Measurements from ENCODE around the gene SH3GLB1.

The SH3GLB1 gene

GRCh38 chr1:86774305-86775295 lies 70.2 kb downstream of the SH3GLB1 start:
- peak; percentile 70 for DNase-seq

- no peak for DNase-seq
These were observed 71.0 kb downstream of the SH3GLB1 start for GRCh38 chr1:86775395-86775794.

DNA sequence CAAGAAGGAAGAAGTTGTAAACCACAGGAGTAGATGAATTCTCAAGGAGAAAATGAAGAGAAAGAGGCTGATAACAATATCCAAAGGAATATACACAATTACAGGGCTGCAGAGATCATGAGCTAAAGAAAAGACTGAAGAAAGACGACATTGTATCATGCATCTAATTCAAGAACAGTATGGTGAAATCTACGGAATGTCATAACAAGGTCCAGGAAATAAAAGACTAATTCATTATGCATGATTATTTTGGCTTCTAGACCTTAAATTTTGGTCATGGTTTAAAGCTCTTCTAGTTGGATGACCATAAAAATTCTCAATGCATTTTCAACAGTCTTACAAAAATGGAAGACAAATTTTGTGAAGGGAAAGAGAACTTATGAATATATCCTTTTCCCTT lies 71.7 kb downstream of the SH3GLB1 start:
- DNase-seq: no peak

DNA sequence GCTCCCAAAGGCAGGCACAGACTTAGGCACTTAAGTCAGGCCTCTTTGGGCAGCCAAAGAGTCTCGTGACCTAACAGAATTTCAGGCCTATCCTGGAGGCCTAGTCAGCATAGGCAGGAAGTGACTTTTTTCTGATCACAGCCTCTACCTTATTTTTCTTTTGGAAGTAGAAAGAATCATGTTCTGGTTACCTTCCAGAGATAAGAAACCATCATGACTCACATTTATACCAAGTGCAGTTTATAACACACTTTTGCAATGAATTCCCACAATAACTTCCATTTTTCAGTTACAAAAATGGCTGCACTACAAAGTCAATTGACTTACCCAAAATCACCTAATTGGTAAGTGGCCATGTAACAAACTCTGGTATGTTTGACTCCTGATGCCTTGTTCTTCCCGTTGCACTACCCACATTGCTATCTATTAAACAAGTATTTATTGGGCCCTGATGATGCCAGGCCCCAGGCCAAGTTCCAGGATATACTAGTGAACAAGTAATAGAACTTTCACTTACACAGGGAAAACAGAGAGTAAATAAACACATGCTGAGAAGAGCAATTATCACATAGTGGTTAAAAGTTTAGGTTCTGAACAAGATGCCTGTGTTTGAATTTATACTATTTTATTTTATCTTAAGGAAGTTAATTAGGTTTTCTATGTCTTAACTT lies 74.3 kb downstream of the SH3GLB1 start:
- no peak for DNase-seq

DNA sequence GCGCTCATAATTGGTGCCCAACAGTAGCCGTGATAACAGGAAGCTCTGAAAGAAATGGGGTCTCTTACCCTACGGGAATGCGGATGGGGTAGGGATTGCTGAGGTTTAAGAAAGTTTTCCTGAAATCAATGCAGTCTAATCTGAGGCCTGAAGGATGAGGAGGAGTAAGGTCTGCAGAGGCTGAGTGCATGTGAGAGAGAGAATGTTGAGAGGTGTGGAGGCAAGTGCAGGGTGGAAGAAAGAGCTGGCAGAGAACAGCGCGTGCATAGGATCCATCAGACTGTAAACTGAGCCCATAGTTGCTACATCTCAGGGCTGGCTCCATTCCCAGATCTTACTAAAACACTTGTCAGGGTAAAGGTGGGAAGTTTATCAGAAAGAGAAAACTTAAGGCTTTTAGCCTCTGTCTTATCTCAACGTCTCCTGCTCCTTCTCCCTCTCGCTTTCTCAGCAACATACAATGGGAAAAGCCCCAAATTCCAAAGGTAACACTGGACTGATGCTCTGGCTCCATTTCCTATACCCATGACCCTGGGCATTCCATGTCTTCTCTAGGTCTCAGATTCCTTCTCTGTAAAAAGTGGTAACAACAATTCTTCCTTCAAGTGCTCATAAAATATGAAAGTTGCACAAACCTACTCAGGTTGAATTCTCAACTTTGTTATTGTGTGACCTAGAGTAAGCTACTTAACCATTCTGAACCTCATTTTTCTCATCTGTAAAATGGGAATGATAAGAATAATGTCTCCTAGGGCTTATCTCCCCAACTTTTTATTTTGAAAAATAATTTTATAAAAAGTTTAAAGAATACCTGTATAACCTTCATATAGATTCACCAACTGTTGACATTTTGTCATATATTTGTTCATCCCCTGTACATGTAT lies 75.2 kb downstream of the SH3GLB1 start:
- no peak for DNase-seq

DNA sequence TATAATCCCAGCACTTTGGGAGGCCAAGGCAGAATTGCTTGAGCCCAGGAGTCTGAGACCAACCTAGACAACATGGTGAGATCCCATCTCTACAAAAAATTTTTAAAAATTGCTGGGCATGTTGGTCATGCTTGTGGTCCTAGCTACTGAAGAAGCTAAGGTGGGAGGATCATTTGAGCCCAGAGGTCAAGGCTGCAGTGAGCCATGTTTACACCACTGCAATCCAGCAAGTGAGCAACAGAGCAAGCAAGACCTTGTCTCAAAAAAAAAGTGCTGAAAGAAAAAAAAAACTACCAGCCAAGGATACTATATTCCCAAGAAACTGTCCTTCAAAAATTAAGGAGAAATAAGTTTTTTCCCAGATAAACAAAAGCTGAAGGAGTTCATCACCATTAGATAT lies 78.1 kb downstream of the SH3GLB1 start:
- no peak for DNase-seq

GRCh38 chr1:86787621-86788020 lies 83.2 kb downstream of the SH3GLB1 start:
- no peak for DNase-seq

GRCh38 chr1:86788300-86789206 lies 84.2 kb downstream of the SH3GLB1 start:
- no peak for DNase-seq

- no peak for DNase-seq
These were observed 90.9 kb downstream of the SH3GLB1 start for GRCh38 chr1:86795316-86795715.

All from stimulated activated CD4-positive, alpha-beta T cell treated with anti-CD3 and anti-CD28 coated beads, Interleukin-15, amount 100 ng/mL, for 24 hours (primary cell).